ENCODE results near the gene RSAD1.

The RSAD1 gene

DNA sequence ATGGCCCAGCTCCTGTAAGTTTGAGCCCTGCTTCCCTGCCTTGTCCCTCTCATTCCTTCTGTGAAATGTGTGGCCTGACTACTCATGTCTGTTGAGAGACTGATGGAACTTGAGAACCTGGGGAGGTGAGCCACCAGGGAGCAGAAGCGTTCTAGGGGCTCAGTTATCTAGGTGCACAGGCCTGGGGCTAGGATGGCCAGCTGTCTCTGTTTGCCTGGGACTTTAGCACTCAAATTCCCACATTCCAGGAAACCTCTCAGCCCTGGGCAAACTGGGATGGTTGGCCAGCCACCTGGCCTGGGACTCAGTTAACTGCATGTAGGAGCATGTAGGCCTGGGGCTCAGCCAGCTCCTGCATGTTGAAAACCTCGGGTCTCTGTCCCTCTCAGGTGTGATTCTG lies 44.5 kb downstream of the RSAD1 start:
- no peak overlapping the region for H3K27ac ChIP-seq
- TF ChIP-seq ZFX (IDR thresholded peaks at IDR 0.05) (no peak), CTCF (conservative IDR thresholded peaks at IDR 0.05) (no peak)

DNA sequence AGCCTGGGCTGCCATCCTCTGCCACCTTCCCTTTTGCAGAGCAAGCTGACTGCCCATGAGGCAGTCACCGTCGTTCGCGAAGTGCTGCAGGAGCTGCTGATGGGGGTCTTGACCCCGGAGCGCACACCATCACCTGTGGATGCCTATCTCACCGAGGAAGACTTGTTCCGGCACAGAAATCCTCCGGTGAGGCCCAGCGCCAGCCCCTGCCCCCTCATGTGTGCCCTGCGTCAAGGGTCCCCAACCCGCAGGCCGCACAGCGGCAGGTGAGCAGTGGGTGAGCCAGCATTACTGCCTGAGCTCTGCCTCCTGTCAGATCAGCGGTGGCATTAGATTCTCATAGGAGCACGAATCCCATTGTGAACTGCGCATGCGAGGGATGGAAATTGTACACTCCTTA lies 46.2 kb downstream of the RSAD1 start:
- no peak overlapping the region for H3K27ac ChIP-seq
- TF ChIP-seq CTCF (conservative IDR thresholded peaks at IDR 0.05) = no peak
- no peak for TF ChIP-seq ZFX (IDR thresholded peaks at IDR 0.05)

- H3K27ac ChIP-seq = no peak overlapping the region
- TF ChIP-seq ZFX (IDR thresholded peaks at IDR 0.05) = no peak
- TF ChIP-seq CTCF (conservative IDR thresholded peaks at IDR 0.05) = no peak
Measured at GRCh38 chr17:50527155-50527762, 48.6 kb downstream of the RSAD1 start.

DNA sequence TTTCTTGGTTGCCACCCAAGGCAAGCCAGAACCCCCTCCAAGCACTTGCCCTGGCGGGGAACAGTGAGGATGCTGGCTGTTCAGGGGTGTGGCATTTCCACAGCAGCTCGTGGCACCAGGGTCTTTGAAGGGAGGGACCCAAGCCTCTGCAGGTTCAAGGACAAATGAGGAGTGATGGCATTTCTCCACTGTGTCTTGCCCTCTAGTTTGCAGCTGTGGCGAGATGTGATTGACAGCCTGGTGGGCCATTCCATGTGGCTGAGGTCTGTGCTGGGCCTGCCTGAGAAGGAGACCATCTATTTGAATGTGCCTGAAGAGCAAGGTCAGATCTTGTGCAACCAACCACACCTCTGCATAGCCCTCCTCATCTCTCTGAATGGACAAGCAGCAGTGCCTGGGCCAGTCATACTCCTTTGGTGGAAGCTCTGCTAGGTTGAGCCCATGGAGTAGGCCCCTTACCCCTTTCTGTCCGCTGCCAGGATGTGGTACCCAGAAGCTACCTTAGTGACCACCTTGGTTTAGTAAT lies 49.4 kb downstream of the RSAD1 start:
- TF ChIP-seq CTCF (conservative IDR thresholded peaks at IDR 0.05) (no peak), ZFX (IDR thresholded peaks at IDR 0.05) (no peak)
- no peak overlapping the region for H3K27ac ChIP-seq

GRCh38 chr17:50529849-50530248 lies 51.2 kb downstream of the RSAD1 start:
- TF ChIP-seq ZFX (IDR thresholded peaks at IDR 0.05) (no peak), CTCF (conservative IDR thresholded peaks at IDR 0.05) (no peak)
- no peak overlapping the region for H3K27ac ChIP-seq

DNA sequence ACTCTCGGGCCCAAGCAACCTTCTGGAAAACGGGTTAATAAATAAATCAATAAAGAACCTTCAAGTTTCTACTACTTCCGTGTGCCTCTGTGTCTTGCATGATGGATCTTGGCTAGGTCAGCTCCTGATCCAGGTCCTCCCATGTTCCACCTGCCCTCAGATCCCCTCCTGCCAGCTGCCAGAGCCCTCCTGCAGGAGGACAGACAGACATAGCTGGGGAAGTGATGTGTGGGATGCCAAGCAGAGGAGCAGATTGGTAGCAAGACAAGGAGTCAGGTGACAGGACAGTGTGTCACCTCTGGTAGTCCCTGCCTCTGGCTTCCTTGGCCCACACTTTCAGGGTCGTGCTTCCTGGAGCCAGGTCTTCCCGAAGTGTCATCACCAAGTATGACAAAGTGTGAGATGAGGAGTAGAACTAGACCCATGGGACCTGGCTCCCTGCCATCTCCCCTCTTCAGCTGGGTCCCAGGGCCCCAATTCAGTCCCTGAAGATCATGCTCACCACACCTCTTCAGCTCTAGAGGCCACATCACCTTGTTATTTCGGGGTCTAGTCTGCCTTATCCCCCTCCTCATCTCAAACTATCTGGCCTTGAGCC lies 52.9 kb downstream of the RSAD1 start:
- H3K27ac ChIP-seq = peak overlapping the region; percentile 100

More for the DNA sequence above, 52.9 kb downstream of the RSAD1 start:
- no peak for TF ChIP-seq CTCF (conservative IDR thresholded peaks at IDR 0.05)
- TF ChIP-seq ZFX (IDR thresholded peaks at IDR 0.05) = no peak

Measured in C4-2B (cell line).